Effector CD4-positive, alpha-beta T cell (primary cell): ENCODE data around the gene DNAH11.
"Not testable (repeated sequence)": the region's sequence is repeated elsewhere in the genome, so short reads cannot be mapped to it uniquely, and the experiment has no call there.

Experiments
- DNase-seq: peaks from one replicate; pipeline ENCODE4 v3.0.0-alpha.2; 2020

DNAH11 gene

DNA sequence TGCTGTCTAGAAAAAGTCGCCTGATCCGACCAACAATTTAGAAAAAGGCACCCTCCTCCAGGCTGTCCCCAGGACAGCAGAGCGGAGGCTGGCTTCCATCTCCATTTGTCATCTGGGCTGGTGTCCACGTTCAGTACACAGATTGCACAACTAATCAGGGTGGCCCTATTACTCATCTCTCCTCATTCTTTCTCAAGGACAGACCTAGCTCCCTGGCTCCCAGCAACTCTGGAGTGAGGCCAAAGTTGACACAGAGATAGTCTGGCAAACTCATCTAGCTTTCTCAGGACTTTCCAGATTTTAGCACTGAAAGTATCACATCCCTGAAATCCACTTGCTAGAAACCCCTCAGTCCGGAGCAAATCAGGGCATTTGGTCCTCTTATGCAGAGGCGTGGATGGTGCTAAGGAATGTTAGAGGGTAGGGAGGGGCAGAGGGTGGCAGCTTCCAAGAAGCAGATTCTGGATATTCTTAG lies 75.1 kb downstream of the DNAH11 start:
- DNase-seq: no peak

DNA sequence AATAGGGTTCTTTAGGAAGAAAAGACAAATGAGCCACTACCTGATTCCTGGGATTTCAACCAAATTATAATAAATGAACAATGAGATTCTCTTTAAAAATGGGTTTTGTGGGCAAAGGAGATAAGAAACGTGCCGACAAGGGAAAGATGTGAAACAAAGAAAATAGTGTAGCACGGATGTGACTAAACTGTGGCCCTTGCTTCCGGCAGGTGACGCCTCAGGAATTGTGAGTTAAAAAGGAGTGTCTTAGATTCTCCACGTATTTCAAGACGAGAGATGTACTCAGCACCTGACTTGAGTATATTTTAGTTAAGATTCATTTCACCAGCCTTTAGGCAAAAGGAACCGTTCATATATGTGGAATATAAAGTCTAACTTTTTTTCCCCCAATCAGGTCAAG lies 75.9 kb downstream of the DNAH11 start:
- no peak for DNase-seq

DNA sequence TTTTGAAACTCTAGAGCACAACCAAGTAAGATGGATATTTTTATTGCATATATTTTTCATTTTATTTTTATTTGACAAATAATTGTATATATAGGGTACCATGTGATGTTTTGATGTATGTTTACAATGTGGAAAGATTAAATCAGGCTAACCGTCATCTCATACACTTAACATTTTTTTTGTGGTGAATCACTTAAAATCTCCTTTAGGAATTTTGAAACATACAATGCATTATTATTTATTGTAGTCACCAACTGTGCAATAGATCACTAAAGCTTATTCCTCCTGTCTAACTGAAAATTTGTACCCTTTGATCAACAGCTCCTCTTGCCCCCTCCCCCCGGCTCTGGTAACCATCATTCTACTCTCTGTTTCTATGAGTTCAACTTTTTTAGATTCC lies 77.2 kb downstream of the DNAH11 start:
- no peak for DNase-seq

DNA sequence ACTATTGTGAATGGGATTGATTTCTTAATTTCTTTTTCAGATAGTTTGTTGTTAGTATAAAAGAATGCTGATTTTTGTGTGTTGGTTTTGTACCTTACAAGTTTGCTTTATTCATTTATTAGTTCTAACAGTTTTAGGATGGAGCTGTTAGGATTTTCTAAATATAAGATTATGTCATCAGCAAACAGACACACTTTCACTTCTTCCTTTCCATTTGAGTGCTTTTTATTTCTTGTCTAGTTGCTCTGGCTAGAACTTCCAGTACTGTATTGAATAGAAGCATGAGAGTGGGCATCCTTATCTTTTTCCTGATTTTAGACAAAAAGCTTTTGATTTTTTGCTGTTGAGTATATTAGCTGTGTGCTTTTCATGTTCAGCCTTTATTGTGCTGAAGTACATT lies 81.5 kb downstream of the DNAH11 start:
- no peak for DNase-seq

DNA sequence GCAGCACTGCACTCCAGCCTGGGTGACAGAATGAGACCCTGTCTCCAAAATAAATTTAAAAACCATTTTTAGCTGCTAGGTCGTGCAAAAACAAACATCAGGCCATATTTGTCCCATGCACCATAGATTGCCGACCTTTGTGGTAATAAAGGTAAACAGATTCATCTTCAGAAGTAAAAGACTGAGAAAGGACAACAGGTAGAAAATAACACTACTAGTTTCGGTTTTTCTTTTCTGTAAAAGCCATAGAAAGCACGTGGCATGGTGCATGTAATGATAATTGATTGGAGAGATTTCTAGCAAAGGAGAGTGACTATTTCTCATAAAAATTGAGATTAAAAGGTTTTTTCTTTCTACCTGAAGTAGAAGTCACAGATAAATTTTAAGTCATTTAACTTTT lies 93.9 kb downstream of the DNAH11 start:
- no peak for DNase-seq

DNA sequence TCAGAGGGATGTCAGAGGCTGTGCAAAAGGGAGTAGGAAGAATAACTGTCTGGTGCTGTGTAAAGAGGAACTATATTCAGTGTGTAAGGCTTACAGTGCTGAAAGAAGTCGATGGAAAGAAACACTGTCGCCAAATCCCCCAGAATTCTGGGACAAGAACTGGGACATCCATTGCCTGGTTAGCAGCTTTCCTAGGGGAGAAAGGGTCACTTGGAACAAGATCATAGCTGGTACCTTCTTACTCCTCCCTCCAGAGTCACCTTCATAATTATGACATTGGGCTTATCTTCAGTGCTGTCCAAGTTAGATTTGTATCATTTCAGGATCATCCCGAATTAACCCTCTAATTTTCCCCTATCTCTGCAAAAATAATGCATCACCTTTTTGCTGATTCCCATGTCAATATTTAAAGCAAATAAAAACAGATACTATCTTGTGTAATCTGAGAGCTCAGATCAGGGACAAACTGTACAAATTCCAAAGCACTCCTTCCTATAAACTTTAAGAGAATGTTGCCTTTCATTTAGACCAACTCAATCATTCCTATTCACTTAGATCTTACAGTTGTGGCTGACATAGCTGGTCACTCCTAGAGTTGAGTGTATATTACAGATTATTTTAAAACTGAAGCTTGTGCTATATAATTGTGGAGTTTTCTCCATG lies 96.5 kb downstream of the DNAH11 start:
- DNase-seq: no peak

DNA sequence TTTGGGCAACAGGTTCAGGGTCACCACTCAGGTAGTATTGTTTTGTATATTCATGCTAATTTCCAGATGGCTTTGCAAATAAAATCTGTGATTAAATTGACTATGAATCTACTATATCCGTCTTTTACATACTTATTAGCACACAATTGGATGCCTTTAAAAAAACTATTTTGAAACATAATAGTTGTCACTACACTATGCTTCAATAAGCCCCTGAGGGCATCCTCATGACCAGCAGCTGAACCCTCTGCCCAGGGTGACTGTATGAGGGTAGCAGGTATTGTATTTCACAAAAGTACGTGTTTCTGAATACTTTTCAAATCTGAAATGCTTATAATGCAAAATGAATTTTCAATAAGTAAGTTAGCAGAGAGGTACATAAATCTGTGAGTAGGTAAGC lies 97.3 kb downstream of the DNAH11 start:
- DNase-seq: no peak

DNA sequence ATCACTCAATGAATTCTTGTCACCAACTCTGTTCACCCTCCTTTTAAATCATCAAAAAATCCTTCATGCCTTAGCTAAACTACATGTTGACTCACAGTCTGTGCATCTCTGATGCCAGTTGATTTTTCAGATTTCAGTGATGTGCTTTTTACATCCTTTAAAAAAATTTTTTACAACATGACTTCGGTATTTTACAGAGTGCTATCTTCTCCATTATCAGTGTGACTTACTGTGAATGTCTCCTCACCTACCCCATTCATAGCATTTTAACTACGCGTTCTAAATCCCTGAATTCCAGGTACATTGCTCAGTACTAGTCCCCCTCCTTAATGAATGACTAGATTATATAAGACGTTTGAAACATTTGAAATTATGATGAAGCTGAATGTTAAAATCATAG lies 98.7 kb downstream of the DNAH11 start:
- DNase-seq: no peak

DNA sequence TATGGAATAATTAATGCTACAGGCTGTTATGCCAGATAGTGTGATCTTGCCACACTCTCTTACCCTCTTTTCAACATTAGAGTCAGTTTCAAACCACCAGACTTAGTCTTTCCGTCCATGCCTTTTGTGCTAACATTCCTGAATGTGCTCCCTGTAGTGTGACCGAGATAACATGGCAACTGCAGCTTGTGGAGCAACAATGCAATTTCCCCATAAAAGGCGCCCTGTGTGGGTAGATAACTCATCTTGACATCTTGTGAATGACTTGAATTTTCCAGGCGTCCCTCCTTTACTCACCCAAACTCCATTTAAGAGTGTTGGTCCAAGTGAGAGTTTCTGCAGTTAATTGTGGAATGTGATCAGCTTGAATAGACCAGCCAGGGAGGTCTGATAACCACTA lies 99.6 kb downstream of the DNAH11 start:
- DNase-seq: no peak

DNA sequence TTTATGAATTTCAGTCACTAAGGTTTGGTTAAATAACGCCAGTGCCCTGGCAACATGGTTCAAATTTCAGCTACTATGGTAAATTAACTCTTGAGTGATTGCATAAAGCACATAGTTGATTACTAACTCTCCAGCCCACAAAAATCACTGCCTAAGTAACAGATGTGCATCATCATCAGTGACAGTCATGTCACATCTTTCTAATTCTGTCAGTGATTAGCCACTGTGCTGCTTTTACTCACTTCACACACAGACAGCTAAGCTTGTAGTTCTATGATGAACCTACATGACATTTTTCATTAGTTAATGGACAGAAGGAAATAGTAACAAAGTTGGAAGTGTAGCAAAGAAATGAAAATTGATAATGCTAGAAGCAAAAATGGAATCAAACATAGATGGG lies 108.9 kb downstream of the DNAH11 start:
- no peak for DNase-seq

DNA sequence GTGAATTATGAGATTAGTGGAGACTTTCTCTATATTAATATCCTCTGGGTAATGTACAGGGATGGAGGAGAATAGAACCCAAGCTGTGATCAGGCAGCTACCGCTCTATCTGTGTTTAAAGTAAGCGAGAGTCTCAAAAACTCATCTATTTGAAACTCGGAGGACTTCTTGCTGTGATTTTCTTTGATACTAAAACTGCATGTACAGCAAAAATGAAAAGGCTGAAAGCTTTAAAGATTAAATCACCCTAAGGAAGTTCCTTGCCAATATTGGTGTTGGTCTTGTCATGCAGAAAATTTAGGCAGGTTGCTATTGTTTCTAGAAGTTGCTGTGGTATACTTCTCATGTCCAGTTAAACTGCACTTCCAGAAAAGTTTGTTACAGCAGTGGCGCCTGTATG lies 110.8 kb downstream of the DNAH11 start:
- no peak for DNase-seq

DNA sequence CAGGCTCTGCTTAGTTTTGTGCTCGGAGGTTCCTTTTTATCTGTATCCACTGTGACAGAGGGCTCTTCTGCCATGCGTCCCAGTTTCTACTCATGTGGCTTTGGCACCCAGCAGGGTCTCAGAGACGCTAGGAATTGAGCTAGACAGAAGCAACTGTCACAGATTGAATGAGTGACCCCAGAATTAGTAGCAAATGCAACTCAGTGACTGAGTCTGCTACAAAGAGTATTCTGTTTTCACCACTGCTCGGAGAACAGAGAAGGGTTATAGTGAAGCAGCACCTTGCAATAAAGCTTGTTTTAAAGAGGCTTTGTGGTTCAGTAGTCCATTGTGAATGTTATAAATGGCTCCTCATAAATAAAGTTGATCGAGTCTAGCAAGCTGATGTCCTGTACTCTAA lies 113.2 kb downstream of the DNAH11 start:
- DNase-seq: no peak

DNA sequence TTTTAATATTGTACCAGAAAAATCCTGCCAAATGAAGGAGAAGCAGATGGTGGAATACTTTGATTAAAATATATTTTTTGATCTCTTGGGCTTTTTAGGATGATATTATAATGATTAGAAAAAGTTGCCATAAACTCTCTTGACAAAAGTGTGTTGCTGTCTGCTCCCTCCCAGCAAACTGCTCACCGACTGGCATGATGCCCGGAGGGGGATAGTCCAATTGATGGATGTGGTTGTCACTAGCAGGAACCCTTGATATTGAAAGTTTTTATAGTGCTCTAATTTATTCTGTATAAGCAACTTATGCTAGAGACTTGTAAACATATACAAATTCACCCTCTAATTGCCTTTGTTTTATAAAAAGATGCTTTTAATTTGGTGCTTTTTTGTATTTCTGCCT lies 114.0 kb downstream of the DNAH11 start:
- DNase-seq: no peak

DNA sequence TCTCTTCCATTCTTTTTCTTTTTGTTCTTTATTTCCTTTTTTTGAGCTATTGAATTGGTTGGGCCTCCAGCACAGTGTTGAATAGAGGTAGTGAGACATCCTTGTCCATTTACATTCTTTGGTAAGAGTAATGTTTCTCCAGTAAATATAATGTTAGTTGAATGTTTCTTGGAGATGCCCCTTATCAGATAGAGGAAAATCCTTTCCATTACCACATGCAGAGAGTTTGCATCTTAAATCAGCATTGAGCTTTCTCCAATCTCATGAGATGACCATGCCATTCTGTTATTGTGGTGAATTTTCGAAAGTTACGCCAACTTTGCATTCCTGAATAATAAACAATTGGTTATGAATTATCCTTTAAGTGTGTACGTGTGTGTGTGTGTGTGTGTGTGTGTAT lies 127.7 kb downstream of the DNAH11 start:
- no peak for DNase-seq

DNA sequence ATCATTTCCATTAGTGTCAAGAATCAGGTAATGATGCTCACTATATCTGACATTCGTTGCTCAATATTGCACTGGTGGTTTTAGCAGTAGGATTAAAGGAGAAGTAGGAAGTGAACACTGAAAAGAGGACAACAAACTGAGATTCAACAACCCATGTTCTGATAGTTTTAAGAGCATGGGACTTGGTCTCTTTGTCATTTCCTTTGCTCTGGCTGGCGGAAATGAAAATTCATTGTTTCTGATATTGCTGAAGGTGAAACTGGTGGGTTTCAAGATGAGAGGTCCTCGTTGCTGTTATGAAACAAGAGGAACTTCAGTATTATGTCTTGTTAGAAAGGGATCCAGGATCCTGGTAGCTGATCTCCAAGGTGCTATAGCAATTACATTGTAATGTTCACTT lies 129.0 kb downstream of the DNAH11 start:
- DNase-seq: no peak

DNA sequence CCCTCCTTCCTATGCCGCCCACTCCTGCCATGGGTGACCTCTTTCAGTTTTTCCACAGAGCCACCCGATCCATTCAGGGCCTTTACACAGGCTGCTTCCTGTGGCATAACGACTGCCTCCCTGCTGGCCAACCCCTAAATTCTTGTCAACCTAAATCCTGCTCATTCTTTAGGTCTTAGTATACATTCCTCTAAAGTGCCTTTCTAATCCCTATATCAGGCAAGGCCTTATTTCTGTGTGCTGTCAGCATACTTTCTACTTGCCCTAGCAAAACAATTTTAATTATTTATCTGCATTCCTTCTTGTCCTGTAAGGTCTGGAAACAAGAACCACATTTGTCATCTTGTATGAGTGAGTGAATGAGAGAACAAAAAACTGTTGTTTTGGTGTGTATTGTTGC lies 132.4 kb downstream of the DNAH11 start:
- no peak for DNase-seq

DNA sequence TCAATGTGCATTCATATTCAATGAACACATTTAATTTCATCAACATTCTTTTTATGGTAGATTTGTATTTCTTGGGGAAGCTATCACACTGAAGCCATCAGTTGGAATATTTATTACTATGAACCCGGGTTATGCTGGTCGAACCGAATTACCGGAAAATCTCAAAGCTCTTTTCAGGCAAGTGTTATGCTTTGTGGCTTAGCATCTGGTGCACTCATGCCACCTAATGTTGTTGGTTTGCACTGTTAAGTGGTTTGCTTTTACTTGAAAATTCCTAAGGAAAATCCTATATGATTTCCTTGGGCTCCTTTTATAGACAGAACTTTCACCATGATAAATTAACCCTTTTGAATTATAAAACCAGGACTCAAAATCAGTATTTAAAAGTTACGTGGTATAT lies 147.9 kb downstream of the DNAH11 start:
- no peak for DNase-seq

DNA sequence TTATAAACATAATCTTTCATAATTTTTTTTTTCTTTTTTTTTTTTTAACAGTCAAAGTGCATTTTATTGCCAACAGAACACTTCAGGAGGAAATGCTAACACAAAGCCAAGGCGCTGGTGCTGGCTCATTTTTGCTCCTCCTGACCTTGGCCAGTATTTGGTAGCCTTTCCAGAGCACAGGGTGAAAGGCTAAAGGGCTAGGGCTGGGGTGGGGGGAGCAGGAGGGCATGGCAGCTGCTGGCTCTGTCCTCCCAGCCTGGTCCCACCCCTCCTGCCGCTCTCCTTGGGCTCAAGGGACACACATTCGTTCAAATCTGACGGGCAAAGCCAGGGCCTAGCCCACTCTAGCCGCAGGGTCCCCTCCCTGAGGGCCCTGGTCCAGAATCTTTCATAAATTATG lies 148.3 kb downstream of the DNAH11 start:
- not testable (repeated sequence) for DNase-seq

DNA sequence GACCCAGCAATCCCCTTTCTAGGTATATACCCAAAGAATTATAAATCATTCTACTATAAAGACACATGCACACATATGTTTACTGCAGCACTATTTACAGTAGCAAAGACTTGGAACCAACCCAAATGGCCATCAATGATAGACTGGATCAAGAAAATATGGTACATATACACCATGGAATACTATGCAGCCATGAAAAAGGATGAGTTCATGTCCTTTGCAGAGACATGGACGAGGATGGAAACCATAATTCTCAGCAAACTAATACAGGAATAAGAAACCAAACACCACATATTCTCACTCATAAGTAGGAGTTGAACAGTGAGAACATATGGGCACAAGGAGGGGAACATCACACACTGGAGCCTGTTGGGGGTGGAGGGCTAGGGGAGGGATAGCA lies 157.7 kb downstream of the DNAH11 start:
- DNase-seq: not testable (repeated sequence)

DNA sequence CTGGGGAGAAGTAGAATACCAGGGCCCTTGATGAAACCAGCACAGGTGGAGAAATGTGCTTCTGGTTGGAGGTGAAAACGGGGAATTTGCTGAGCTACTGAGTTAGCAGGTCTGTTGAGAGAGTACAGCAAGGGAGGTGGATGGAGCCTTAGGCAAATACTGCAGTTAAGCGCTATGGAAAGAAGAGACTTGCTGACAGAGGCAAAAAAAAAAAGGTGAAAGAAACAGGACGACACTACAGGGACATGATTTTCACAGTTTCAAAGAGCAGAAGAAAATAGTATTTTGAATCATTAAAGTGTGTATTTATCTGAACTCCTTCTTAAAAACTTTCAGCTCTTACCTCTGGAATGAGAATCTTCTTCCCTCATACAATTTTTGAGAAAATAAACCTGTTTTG lies 159.5 kb downstream of the DNAH11 start:
- no peak for DNase-seq

DNA sequence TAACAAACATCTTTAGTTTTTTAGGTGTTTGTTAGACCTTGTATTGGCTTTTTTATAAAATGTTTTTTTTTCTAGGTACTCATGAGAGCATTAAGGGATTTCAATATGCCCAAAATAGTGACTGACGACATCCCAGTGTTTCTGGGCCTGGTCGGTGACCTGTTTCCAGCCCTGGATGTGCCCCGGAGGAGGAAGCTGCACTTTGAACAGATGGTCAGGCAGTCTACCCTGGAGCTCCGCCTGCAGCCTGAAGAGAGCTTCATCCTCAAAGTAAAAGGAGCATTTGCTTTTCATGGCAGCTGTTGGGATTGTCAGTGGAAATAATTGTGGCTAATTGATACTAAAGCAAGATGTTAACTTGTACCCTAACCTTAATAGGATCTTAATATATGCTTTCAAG lies 161.5 kb downstream of the DNAH11 start:
- DNase-seq: no peak

DNA sequence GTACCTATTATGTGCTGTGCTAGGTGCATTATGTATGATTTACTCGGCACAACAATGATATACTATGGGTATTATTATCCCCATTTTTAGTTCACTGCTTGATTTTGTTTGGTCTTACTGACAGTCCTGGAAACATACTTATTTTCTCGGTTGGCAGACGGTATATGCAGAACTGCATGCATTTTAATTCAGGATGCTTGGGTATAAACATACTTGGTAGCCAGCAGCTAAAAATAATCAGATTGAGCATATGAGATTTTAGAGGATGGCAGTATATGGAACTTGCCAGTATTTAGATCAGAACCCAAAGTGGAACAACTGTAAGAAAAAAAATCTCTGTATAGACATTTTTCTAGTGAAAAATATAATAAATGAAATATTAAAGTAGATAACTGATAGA lies 163.3 kb downstream of the DNAH11 start:
- DNase-seq: no peak

DNA sequence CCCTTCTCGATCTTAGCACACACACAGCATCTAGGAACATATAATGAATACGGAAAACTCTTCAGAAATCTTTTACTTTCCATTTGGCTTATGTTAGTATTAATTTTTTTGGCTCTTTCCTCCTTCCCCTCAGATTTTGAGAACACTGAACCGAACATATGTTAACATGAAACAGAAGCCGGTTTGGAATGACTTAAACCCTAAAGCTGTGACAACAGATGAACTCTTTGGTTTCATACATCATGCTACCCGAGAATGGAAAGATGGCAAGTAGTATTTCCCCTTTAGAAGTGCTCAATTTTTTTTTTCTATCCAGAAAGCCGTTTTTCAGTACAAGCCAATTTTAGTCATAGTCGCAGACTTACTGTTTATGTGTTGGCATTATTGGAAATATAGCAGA lies 164.7 kb downstream of the DNAH11 start:
- no peak for DNase-seq

DNA sequence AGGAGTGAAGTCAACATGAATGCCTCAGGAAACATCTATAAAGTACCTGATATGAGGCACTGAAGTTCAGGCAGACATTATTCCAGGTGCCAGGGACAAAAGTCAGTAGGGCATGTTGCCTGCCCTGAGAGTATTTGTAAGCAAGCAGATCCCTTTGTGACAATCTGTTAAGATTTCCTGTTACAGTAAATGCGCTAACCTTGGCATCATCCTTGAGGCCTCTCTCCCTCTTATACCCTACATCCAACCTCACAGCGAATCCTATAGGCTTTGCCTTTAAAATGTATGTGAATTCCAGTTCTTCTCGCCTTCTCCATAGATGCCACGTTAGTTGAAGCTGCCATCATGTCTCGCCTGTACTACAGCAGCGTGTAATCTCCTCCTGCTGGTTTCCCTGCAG lies 165.3 kb downstream of the DNAH11 start:
- DNase-seq: no peak

DNA sequence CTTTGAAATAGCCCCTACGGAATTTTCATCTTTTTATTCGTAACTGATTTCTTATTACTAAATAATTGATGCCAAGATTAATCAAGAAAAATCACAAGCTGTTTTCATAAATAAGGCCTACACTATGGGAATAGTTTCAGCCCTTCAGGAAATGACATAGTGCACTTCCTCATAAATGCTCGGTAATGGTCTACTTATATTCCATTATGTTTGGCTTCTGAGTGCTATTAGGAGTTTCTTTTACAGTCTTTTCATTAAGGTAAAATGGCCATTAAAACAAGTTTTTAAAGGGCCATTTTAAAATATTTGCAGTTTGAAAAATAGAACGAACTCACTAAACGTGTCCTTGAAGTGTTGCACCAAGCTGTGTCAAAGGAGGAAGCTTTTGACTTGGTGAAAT lies 174.5 kb downstream of the DNAH11 start:
- no peak for DNase-seq

DNA sequence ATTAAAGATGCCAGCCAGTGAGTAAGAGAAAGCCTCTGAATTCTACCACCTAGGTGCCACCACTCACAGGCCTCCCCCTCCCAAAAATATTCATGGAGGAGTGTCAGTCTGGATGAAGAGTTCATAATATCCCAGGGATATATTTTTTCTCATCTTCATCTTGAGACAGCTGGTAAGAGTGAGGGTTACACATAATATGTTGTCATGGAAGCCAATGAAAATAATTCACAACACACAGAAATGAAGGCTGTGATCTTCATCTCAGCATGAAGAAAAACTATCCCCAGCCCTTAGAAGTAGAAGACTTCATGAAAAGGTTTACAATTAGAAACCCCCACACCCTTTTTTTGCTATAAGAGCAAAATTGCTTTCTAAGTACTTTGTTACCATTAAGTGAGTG lies 175.6 kb downstream of the DNAH11 start:
- no peak for DNase-seq
